K562 (cell line): ENCODE measurements around the gene UFL1. TPM values are rescaled to one million over a fixed set of nuclear protein-coding genes. Genes with fewer than 3 reads are reported as not detected.
A peak's percentile ranks its signal among the peaks of the same experiment; 100 is the strongest.
"Not testable (repeated sequence)": the region's sequence is repeated elsewhere in the genome, so short reads cannot be mapped to it uniquely, and the experiment has no call there.

Experiments used
- ATAC-seq: fragments of 200-7000 bp; cut with Tn5 transposase; 3 replicates; pipeline ENCODE4 v1.9.1; 2020; ENCODE audit warnings: moderate library complexity
- BruUV-seq: library from RNA; stranded (reverse); fragments of 400-500 nt; replicated peaks from 2 replicates; lab custom pipeline; 2021; lab: Mats Ljungman, UMichigan
- CTCF ChIA-PET: fragments of 300-600 bp; formaldehyde crosslinking; extraction: SDS; loops from one replicate; lab custom pipeline; 2021; ENCODE audit warnings: low intra/inter-chr PET ratio; lab: Yijun Ruan, JAX
- POLR2A ChIA-PET: fragments of 300-600, 350-650 bp; sonication (Branson Sonifier 250); formaldehyde crosslinking; extraction: SDS; loops from one replicate; lab custom pipeline; 2021; ENCODE audit warnings: antibody characterized with exemption, inconsistent platforms; lab: Yijun Ruan, JAX
- DNase-seq, 4 experiments: peaks; one replicate each; pipeline versions ENCODE4 v3.0.0 to v3.0.0-alpha.2; 2011 to 2018; ENCODE audit warnings: low spot score in 3 of 4, mixed read lengths in 3 of 4; ENCODE audit errors: extremely low read depth in 1 of 4
- FAIRE-seq: peaks from 2 replicates; lab custom pipeline; 2011; peaks lifted over from hg19 to GRCh38; lab: Jason Lieb, UNC
- H2AFZ ChIP-seq: 2 replicates; pipeline ENCODE4 v1.6.0; 2011; ENCODE audit warnings: low read depth, low read length, control low read depth, inconsistent platforms
- H3K27ac ChIP-seq: fragments of 200-600 bp; 3 replicates; pipeline ENCODE4 v1.8.0; 2011; ENCODE audit warnings: low read depth, mild to moderate bottlenecking, control low read depth, inconsistent platforms, low read length, moderate library complexity, mixed read lengths; ENCODE audit errors: extremely low read depth
- H3K27me3 ChIP-seq, 2 experiments: fragments of 300-600 bp in 1 of 2; 2 replicates in 1 of 2; 3 replicates in 1 of 2; pipeline versions ENCODE4 v1.6.0 to v1.8.0; 2011; ENCODE audit warnings: inconsistent platforms in 2 of 2, low read length in 2 of 2, mild to moderate bottlenecking in 1 of 2, mixed read lengths in 1 of 2, moderate library complexity in 1 of 2; ENCODE audit not compliant: control insufficient read depth in 2 of 2, insufficient read depth in 2 of 2
- H3K36me3 ChIP-seq: fragments of 300-600 bp; 3 replicates; pipeline ENCODE4 v1.8.0; 2011; ENCODE audit warnings: mild to moderate bottlenecking, low read length, inconsistent platforms; ENCODE audit not compliant: control insufficient read depth, insufficient read depth
- H3K4me1 ChIP-seq, 2 experiments: fragments of 200-600 bp in 1 of 2; replicated peaks in 1 of 2; 2 replicates in 1 of 2; 3 replicates in 1 of 2; pipeline versions ENCODE4 v1.5.1 to v1.8.0; 2011; ENCODE audit warnings: inconsistent platforms in 2 of 2, low read length in 2 of 2, mild to moderate bottlenecking in 1 of 2, mixed read lengths in 1 of 2, moderate library complexity in 1 of 2; ENCODE audit not compliant: control insufficient read depth in 2 of 2, insufficient read depth in 2 of 2
- H3K4me2 ChIP-seq: 2 replicates; pipeline ENCODE4 v1.6.1; 2011; ENCODE audit warnings: low read length, control low read depth, inconsistent platforms, mixed read lengths; ENCODE audit not compliant: insufficient read depth
- H3K4me3 ChIP-seq: fragments of 200-600 bp; sonication (generic), shearing (Covaris generic); 2 replicates; pipeline ENCODE4 v1.5.1; 2016; ENCODE audit warnings: control low read depth, inconsistent platforms
- H3K79me2 ChIP-seq: fragments of 200-600 bp; 3 replicates; pipeline ENCODE4 v1.8.0; 2011; ENCODE audit warnings: low read length, inconsistent platforms; ENCODE audit not compliant: control insufficient read depth, insufficient read depth
- H3K9ac ChIP-seq, 2 experiments: 2 replicates each; pipeline versions ENCODE4 v1.6.0 to v1.6.1; 2011; ENCODE audit warnings: low read depth in 2 of 2, low read length in 2 of 2, control low read depth in 1 of 2, inconsistent platforms in 1 of 2, mild to moderate bottlenecking in 1 of 2, mixed read lengths in 1 of 2; ENCODE audit not compliant: insufficient read depth in 1 of 2
- H3K9me1 ChIP-seq: one replicate; pipeline ENCODE4 v1.6.0; 2011; ENCODE audit warnings: inconsistent platforms, mild to moderate bottlenecking, low read length, moderate library complexity; ENCODE audit not compliant: control insufficient read depth, insufficient read depth
- H3K9me3 ChIP-seq: replicated peaks from 2 replicates; pipeline ENCODE4 v1.5.1; 2011; ENCODE audit warnings: low read depth, low read length, inconsistent platforms; ENCODE audit not compliant: control insufficient read depth, insufficient read depth
- H4K20me1 ChIP-seq: replicated peaks from 2 replicates; pipeline ENCODE4 v1.6.1; 2011; ENCODE audit warnings: low read length, inconsistent platforms, mixed read lengths; ENCODE audit not compliant: control insufficient read depth, insufficient read depth
- C11orf30 ChIP-seq: fragments of 450-650 bp; IDR thresholded peaks from 2 replicates; pipeline ENCODE4 v1.6.1; 2016; ENCODE audit warnings: low read depth, mild to moderate bottlenecking
- CBX8 ChIP-seq: fragments of 200-600 bp; sonication (generic); IDR thresholded peaks from 2 replicates; pipeline ENCODE4 v1.6.1; 2012; ENCODE audit warnings: borderline replicate concordance, mixed run types, low read depth, mild to moderate bottlenecking, moderate library complexity, mixed read lengths, low read length, control low read depth, inconsistent platforms; ENCODE audit not compliant: poor library complexity, severe bottlenecking; ENCODE audit errors: extremely low read depth
- MAFK ChIP-seq: IDR thresholded peaks from 2 replicates; pipeline ENCODE4 v1.6.1; 2011; ENCODE audit warnings: low read length, improper control_type of control experiment
- ZNF146 ChIP-seq: IDR thresholded peaks from one replicate; pipeline ENCODE4 v1.6.1; 2018; ENCODE audit warnings: missing compliant biosample characterization; ENCODE audit not compliant: unreplicated experiment
- ZNF316 ChIP-seq: fragments of 450-650 bp; IDR thresholded peaks from 2 replicates; pipeline ENCODE4 v1.6.1; 2016
- WGBS: fragments of 100-300 bp; shearing (Covaris generic); methylation state at CpG from one replicate; pipeline ENCODE4 v1.1.6; 2016; ENCODE audit warnings: low coverage, mixed read lengths; ENCODE audit not compliant: insufficient coverage; ENCODE audit errors: missing lambda C conversion rate; 5-methylcytosine and 5-hydroxymethylcytosine counted together
- in situ Hi-C: fragments of 300-500 bp; cut with MboI; formaldehyde crosslinking; loops from 4 replicates; pipeline ENCODE4 v1.15.0; 2018; ENCODE audit warnings: inconsistent platforms, mixed read lengths
- intact Hi-C: fragments of 100-400 bp; cut with micrococcal nuclease; formaldehyde crosslinking; loops from 2 replicates; pipeline ENCODE4 v1.14.2; 2022
- polyA plus RNA-seq, 8 experiments: library from polyadenylated mRNA; depleted of rRNA in 4 of 8; stranded (reverse) in 5 of 8; unstranded in 3 of 8; fragments of >200 nt; fragmentation: Nextera tagmentation in 2 of 8; fragmentation: Illumina TruSeq in 1 of 8; extraction: Ambion mirVana in 2 of 8; extraction: Trizol in 1 of 8; gene quantifications; 2 replicates each; pipeline versions ENCODE4 v1.2.1 to v1.2.3, GENCODE V29; 2011 to 2014; ENCODE audit warnings: inconsistent platforms in 1 of 8, missing spikeins in 1 of 8
- total RNA-seq, 7 experiments: library from RNA; depleted of rRNA in 6 of 7; stranded (reverse); fragments of >200 nt in 6 of 7; fragmentation: Illumina TruSeq in 2 of 7; extraction: Trizol in 2 of 7; gene quantifications; 2 replicates each; pipeline versions ENCODE4 v1.2.1 to v1.2.3, GENCODE V29; 2011 to 2021; ENCODE audit warnings: low replicate concordance in 1 of 7

The UFL1 gene
- total and polyA plus RNA-seq, 9 of the 15 experiments (the other 6 are each of a cell fraction or from before 2014, with no cell fraction given): 10.9 to 23.1 (median 18.3) TPM

GRCh38 chr6:96554558-96554957 lies 33.0 kb downstream of the UFL1 start:
- BruUV-seq: no TSS peak
- ChIA-PET CTCF (no interaction called here), POLR2A (interaction anchor here (2.0 kb wide), 1 partner anchor 10 kb away, joined by 8 read pairs; no protein-coding TSS in a partner anchor)
- WGBS: 73% methylated on average over 4 of the region's 4 CpGs
- no peak for FAIRE-seq
- no peak overlapping the region for H3K4me3 ChIP-seq
- no peaks in the 10 kb centered on the region for H3K9me1 ChIP-seq
- H2AFZ ChIP-seq: no peak overlapping the region
- no peak overlapping the region for H3K4me2 ChIP-seq
- H3K36me3 ChIP-seq: peaks cover 36% of the 10 kb centered on the region
- H3K9ac ChIP-seq: no peak overlapping the region
- H3K4me1 ChIP-seq: no peaks in the 10 kb centered on the region
- no peak for DNase-seq
- TF ChIP-seq MAFK (peak; percentile 29; the same call in 1 of the 2 replicates), ZNF316 (peak; percentile 77), C11orf30 (peak; percentile 54; the same call in 1 of the 2 replicates), CBX8 (no peak)
- no peaks in the 10 kb centered on the region for H3K79me2 ChIP-seq
- H3K9me3 ChIP-seq: no peaks in the 10 kb centered on the region
- no peaks in the 10 kb centered on the region for H3K27me3 ChIP-seq
- intact Hi-C loops (no loop called here), in situ Hi-C loops (no loop called here)
- no peaks in the 10 kb centered on the region for H4K20me1 ChIP-seq
- H3K27ac ChIP-seq: no peak overlapping the region
- ATAC-seq: no peak

GRCh38 chr6:96559740-96560139 lies 38.1 kb downstream of the UFL1 start:
- BruUV-seq: not testable (repeated sequence)

More at GRCh38 chr6:96559740-96560139, 38.1 kb downstream of the UFL1 start:
- DNase-seq, H3K4me1 ChIP-seq, FAIRE-seq, H3K79me2 ChIP-seq, H3K4me3 ChIP-seq, H3K9me3 ChIP-seq, H3K36me3 ChIP-seq, H3K27me3 ChIP-seq, POLR2A ChIA-PET, H2AFZ ChIP-seq, H3K4me2 ChIP-seq, in situ Hi-C loops, H4K20me1 ChIP-seq, CTCF ChIA-PET, H3K9ac ChIP-seq, H3K27ac ChIP-seq, ATAC-seq, intact Hi-C loops, H3K9me1 ChIP-seq: not testable (repeated sequence)
- 10% methylated on average over 2 of the region's 2 CpGs for WGBS
- peak; percentile 53 for TF ChIP-seq ZNF146 (CRISPR knock-in tag)
